Activated CD8-positive, alpha-beta memory T cell treated with anti-CD3 and anti-CD28 coated beads, Interleukin-2, amount 10 ng/mL, durations not matched to agents 7 days and 5 days (primary cell): ENCODE results near the gene SCN1B. TPM values are rescaled to one million over a fixed set of nuclear protein-coding genes. Genes with fewer than 3 reads are reported as not detected.

Experiments
- ATAC-seq: fragments of 150-1000 bp; cut with Tn5 transposase; one replicate; pipeline ENCODE4 v1.10.0; 2021; ENCODE audit warnings: moderate library complexity
- CTCF ChIA-PET: fragments of 350-600 bp; sonication (Branson Sonifier 250); formaldehyde crosslinking; loops from one replicate; lab custom pipeline; 2021; ENCODE audit warnings: antibody characterized with exemption; lab: Charles Lee
- DNase-seq: peaks from one replicate; pipeline ENCODE4 v3.0.0-alpha.2; 2020
- H3K27ac Mint-ChIP-seq: one replicate; pipeline ENCODE4 v1.8.0; 2021; ENCODE audit warnings: mild to moderate bottlenecking, mixed read lengths
- H3K27me3 Mint-ChIP-seq: one replicate; pipeline ENCODE4 v1.8.0; 2021; ENCODE audit warnings: mixed read lengths
- H3K36me3 Mint-ChIP-seq: one replicate; pipeline ENCODE4 v1.8.0; 2021; ENCODE audit warnings: mild to moderate bottlenecking, mixed read lengths
- H3K4me1 Mint-ChIP-seq: one replicate; pipeline ENCODE4 v1.8.0; 2021; ENCODE audit warnings: mixed read lengths
- H3K4me3 Mint-ChIP-seq: one replicate; pipeline ENCODE4 v1.8.0; 2021; ENCODE audit warnings: mild to moderate bottlenecking, moderate library complexity, mixed read lengths
- H3K9me3 Mint-ChIP-seq: one replicate; pipeline ENCODE4 v1.8.0; 2022; ENCODE audit warnings: low read depth, mixed read lengths
- total RNA-seq, 2 experiments: library from RNA; stranded (reverse); gene quantifications; one replicate each; pipeline ENCODE4 v1.2.3, GENCODE V29; 2021

The SCN1B gene
- total RNA-seq, 2 experiments from 2014 or later = 0.26 to 0.37 TPM

DNA sequence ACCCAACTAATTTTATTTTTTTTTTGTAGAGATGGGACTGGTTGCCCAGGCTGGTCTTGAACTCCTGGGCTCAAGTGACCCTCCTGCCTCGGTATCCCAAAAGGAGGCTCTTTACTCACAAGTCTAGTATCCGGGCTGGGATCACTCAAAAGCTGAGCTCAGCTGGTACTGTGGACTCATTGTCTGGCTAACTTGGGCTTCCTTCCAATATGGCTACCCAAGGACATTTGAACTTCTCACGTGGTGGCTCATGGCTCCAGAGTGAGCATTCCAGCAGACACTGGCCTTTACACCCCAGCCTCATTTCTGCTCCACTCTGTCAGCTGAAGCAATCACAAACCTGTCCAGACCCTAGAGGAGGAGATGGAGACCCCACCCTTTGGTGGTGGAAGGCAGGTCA, 40.2 kb downstream of the SCN1B start:
- CTCF ChIA-PET = interaction anchor here (0.9 to 2.3 kb wide), 5 partner anchors 26 to 425 kb away, joined by 3 to 9 read pairs (median 3); partner anchors contain the start of genes FXYD5 and LGI4
- Mint-ChIP-seq H3K27ac (no peak overlapping the region), H3K9me3 (no peaks in the 10 kb centered on the region), H3K4me3 (no peak overlapping the region), H3K27me3 (peaks cover 8% of the 10 kb centered on the region), H3K4me1 (peaks cover 10% of the 10 kb centered on the region), H3K36me3 (no peaks in the 10 kb centered on the region)
- DNase-seq (no peak), ATAC-seq (no peak)

DNA sequence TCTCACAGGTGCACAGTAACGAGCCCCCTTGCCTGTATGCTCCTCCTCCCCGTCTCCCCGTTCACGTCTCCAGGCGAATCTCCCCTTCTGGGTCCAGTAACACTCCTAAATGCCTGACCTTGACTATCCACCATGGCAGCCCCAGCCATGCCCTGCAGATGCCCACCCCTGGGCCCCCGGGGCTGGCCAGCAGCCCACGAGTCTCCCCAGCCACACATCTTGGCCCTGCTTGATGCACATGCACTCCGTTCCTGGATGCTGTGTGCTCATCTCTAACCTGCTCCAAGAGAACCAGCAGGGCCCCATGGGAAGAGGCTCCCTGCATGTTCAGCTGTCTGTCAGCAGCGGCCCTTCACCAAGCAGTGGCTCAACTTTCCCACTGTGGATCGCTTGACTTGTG, 43.2 kb downstream of the SCN1B start:
- no peaks in the 10 kb centered on the region for H3K9me3 Mint-ChIP-seq
- H3K4me3 Mint-ChIP-seq = no peak overlapping the region
- no peak for DNase-seq
- ATAC-seq = no peak
- no peaks in the 10 kb centered on the region for H3K36me3 Mint-ChIP-seq
- peaks cover 2% of the 10 kb centered on the region for H3K4me1 Mint-ChIP-seq
- no peak overlapping the region for H3K27ac Mint-ChIP-seq
- CTCF ChIA-PET = no interaction called here
- peaks cover 11% of the 10 kb centered on the region for H3K27me3 Mint-ChIP-seq

DNA sequence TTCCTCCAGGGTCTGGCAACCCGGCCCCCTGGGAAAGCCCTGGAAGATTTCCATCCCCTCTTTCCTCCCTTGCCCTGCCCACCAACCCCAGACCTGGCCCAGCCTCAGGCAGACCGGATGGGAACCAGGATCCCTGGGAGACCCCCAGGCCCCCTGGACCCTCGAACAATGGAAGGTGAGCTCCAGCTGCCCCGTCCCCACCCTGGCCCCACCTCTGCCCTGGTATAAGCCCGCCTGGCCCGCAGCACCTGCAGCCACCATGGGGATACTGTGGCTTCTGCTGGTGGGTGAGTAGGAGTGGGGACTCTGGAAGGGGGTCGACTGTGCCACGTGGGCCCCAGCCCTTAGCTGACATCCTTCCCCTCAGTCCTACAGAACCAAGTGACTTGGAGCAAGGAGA, 43.7 kb downstream of the SCN1B start:
- ATAC-seq (no peak), DNase-seq (no peak)
- no peak overlapping the region for H3K27ac Mint-ChIP-seq
- H3K4me1 Mint-ChIP-seq = peaks cover 2% of the 10 kb centered on the region
- H3K36me3 Mint-ChIP-seq = no peaks in the 10 kb centered on the region
- H3K27me3 Mint-ChIP-seq = peaks cover 11% of the 10 kb centered on the region
- CTCF ChIA-PET = no interaction called here
- no peaks in the 10 kb centered on the region for H3K9me3 Mint-ChIP-seq
- no peak overlapping the region for H3K4me3 Mint-ChIP-seq

DNA sequence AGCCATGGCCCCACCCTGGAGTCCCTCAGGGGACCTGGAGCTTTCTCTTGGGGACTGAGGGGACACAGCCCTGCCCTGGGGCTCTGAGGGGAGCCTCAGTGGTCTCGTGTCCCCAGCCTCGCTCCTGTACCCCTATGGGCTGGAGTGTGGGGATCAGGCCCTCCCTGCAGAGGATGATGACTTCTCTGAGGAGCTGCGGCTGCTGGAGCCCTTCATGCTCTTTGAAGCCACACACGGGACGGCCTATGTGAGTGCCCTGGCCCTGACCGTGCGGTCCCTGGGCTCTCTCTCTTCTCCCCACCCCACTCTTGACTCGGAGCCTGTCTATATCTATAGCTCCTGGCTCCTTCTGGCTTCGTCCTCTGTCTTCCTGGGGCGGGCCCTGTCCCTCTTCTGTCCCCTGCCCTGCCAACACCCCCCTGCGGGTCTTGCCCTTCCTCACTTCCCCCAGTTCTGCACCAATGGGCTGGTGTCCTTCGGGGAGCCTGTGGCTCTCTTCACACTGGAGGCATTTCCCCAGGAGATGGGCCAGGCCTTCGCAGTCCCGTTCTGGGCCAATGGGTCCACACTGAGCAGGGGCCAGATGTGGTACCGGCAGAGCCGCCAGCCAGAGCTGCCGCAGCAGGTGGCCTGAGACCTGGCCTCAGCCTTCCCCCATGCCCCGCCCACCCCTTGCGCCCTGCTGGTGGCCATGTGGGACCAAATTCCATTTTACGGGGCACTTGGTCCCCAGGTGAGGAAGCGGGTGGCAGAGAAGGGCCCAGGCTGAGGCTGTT, 44.3 kb downstream of the SCN1B start:
- Mint-ChIP-seq H3K36me3 (no peaks in the 10 kb centered on the region), H3K27ac (no peak overlapping the region), H3K4me1 (peaks cover 2% of the 10 kb centered on the region), H3K9me3 (no peaks in the 10 kb centered on the region), H3K27me3 (peaks cover 6% of the 10 kb centered on the region), H3K4me3 (no peak overlapping the region)
- CTCF ChIA-PET = no interaction called here
- ATAC-seq = no peak
- DNase-seq = no peak

DNA sequence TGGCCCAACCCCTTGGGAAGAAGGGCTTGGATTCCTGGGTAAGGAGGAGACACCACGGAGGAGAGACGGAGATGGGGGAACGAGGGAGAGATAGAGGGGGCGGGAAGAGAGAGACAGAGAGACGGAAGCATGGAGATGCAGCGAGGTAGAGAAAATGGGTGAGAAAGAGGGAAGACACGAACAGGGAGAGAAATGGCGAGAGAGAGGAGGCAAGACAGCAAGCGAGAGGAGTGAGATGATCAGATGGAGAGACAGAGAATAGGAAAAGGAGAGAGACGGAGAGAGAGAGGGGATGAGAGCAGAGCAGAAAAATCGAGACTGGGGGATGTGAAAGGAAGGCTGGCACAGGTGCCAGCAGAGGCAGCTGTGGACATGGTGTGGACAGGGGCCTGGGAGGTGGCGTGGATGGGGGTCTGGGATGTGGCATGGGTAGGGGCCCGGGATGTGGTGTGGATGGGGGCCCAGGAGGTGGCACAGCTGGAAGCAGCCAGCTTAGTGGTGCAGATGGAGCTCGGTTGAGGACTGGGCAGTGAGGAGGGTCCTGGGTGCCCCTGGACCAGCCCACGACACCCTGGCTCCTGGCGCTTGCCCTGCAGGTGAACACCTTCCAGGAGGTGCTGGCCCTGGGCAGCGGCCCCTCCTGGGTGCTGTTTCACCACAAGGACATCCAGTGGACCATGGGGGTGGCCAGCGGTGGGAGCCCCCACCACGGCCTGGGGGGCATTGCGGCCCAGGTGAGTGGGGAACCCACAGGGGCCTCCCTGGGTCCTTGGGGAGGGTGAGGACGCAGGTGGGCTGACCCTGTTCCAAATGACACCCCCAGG, 45.1 kb downstream of the SCN1B start:
- Mint-ChIP-seq H3K4me1 (peaks cover 2% of the 10 kb centered on the region), H3K27ac (no peak overlapping the region), H3K4me3 (no peak overlapping the region), H3K9me3 (no peaks in the 10 kb centered on the region), H3K27me3 (peaks cover 6% of the 10 kb centered on the region), H3K36me3 (no peaks in the 10 kb centered on the region)
- no peak for DNase-seq
- ATAC-seq = no peak
- CTCF ChIA-PET = no interaction called here

DNA sequence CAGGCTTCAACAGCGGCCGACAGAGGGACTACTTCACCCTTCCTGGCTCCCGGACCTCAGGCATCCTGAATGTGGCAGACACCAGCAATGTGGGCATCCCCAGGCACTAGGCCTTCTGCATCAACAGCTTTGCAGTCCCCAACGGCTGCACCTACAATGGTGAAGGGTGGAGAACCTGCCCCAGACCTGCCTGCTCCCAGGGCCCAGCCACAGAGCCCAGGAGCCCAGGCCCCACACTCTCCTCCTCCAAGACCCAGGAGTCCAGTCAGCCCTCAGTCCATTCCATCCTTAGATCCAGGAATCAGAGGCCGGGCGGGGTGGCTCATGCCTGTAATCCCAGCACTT, 45.7 kb downstream of the SCN1B start:
- Mint-ChIP-seq H3K4me1 (peaks cover 2% of the 10 kb centered on the region), H3K27ac (no peak overlapping the region), H3K36me3 (no peaks in the 10 kb centered on the region), H3K4me3 (no peak overlapping the region), H3K27me3 (peaks cover 3% of the 10 kb centered on the region), H3K9me3 (no peaks in the 10 kb centered on the region)
- no peak for DNase-seq
- ATAC-seq = no peak
- CTCF ChIA-PET = no interaction called here

DNA sequence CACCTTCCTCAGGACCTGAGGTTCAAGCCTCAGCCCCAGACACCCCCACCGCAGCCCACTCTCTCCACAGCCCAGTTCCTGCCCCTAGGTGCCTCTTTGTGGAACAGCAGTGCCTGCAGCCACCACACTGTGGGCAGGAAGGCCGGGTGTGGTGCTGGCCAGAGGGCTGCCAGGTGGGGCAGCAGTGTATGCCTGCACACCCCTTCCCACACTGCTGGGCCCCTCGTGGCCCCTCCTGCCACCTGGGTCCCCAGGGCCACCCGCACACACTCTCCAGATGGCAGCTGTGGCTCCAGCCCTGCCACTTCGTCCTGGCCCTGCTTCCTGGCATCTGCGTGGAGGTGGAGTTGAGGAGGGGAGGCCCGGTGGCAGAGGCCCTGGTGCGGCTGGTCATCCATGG, 46.4 kb downstream of the SCN1B start:
- H3K27ac Mint-ChIP-seq = no peak overlapping the region
- no peak overlapping the region for H3K4me3 Mint-ChIP-seq
- ATAC-seq = no peak
- no peak for DNase-seq
- H3K27me3 Mint-ChIP-seq = peaks cover 3% of the 10 kb centered on the region
- H3K9me3 Mint-ChIP-seq = no peaks in the 10 kb centered on the region
- CTCF ChIA-PET = no interaction called here
- no peaks in the 10 kb centered on the region for H3K36me3 Mint-ChIP-seq
- peaks cover 2% of the 10 kb centered on the region for H3K4me1 Mint-ChIP-seq

DNA sequence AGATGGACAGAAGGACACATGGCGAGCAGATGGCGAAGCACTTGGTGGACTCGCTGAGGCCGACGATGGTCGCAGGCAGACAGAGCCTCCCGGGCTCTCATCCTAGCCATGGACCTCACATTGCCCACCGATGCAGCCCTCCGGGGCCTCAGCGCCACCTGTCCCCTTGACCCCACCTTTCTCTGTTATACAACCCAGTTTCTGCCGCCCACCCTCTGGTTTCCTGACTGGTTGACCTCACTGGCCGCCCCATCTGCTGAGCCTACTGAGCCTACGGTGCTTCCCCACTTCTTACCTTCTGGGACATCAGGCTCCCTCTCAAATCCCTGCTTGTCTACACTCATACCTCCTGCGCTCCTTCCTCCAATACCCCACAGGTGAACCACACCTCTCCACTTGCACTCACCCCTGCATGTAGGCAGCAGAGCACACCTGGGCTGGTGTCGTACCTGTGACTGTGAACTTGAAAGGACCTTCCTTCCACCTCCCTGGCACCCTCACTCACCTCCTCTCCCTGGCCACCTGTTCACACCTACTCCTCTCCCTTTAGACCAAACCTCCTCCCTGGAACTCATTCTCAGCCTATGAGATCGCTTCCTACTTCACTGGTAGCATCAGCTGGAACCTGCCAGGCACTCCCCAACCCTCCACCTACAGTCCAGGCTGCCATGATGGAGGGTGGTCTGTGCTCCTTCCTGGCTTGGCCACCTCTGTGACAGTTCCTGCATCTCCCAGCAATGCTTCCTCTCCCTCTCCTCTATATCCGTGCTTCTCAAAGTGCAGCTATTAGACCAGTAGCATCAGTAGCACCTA, 47.3 kb downstream of the SCN1B start:
- Mint-ChIP-seq H3K9me3 (no peaks in the 10 kb centered on the region), H3K4me3 (no peak overlapping the region), H3K27ac (no peak overlapping the region), H3K4me1 (peaks cover 2% of the 10 kb centered on the region), H3K27me3 (peaks cover 3% of the 10 kb centered on the region), H3K36me3 (no peaks in the 10 kb centered on the region)
- DNase-seq (no peak), ATAC-seq (no peak)
- CTCF ChIA-PET = no interaction called here

DNA sequence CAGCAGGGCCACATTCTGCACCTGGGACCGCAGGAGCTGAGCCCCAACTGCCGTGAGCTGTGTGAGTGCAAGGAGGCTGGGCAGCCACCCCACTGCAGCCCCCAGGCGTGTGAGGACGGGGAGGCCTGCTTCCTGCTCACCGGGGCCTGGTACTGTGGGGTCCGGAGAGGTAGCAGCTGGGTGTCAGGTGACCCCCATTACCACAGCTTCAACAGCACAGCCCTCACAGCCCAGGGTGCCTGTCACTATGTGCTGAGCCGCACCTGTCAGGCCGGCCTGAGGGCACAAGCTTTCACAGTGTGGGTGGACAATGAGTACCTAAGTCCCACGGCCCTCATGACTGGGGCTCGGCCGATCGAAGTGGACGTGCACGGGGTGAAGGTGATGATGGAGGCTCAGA, 49.6 kb downstream of the SCN1B start:
- Mint-ChIP-seq H3K4me3 (no peak overlapping the region), H3K36me3 (no peaks in the 10 kb centered on the region), H3K27ac (no peak overlapping the region), H3K9me3 (no peaks in the 10 kb centered on the region), H3K4me1 (peaks cover 2% of the 10 kb centered on the region), H3K27me3 (peaks cover 3% of the 10 kb centered on the region)
- DNase-seq (no peak), ATAC-seq (no peak)
- CTCF ChIA-PET = interaction anchor here (1.4 kb wide), 1 partner anchor 35 kb away, joined by 3 read pairs; no protein-coding TSS in a partner anchor

DNA sequence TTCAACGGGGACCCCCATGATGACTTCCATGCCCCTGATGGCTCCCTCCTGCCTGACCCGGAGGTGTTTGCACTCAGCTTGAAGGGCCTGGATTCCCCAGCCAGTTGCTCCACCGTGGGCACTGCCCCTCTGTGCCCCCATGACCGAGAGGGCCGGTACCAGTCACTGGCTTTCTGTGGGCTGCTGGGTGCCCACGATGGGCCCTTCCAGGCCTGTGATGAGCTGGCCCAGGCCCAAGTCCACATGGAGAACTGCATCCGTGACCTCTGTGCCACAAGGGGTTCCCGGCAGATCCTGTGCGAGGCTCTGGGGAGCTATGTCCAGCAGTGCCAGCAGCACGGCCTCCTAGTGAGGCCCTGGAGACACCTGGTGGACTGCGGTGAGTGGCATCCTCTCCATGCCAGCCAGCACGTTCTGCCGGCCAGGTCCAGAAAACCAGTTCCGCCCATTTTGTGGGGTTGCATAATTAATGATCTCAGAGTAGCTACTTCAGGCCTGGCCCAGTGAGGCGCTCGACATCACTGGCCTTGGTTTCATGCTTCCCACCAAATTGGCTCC, 50.4 kb downstream of the SCN1B start:
- Mint-ChIP-seq H3K27ac (no peak overlapping the region), H3K27me3 (peaks cover 3% of the 10 kb centered on the region), H3K4me3 (no peak overlapping the region), H3K9me3 (no peaks in the 10 kb centered on the region), H3K4me1 (no peaks in the 10 kb centered on the region), H3K36me3 (no peaks in the 10 kb centered on the region)
- ATAC-seq (no peak), DNase-seq (no peak)
- CTCF ChIA-PET = interaction anchor here (1.4 kb wide), 1 partner anchor 36 kb away, joined by 3 read pairs; no protein-coding TSS in a partner anchor

DNA sequence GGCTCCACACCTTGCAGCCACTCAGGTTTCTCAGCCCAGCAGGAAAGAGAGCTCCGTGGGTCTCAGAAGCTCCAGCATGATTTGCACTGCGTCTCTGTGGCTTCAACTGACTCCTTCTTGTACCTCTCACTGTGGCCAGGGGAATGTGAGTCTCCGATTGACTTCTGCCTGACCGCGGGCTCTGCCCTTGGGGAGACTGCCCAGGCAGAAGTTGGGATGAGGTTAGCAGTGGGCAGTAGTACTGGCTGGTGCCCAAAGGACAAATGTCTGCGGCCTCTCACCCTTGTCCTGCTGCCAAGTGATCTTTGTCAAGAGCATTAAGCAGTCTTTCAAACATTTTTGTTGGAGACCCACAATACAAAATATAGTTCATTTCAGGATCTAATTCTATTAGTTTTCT, 50.9 kb downstream of the SCN1B start:
- no peak for ATAC-seq

DNA sequence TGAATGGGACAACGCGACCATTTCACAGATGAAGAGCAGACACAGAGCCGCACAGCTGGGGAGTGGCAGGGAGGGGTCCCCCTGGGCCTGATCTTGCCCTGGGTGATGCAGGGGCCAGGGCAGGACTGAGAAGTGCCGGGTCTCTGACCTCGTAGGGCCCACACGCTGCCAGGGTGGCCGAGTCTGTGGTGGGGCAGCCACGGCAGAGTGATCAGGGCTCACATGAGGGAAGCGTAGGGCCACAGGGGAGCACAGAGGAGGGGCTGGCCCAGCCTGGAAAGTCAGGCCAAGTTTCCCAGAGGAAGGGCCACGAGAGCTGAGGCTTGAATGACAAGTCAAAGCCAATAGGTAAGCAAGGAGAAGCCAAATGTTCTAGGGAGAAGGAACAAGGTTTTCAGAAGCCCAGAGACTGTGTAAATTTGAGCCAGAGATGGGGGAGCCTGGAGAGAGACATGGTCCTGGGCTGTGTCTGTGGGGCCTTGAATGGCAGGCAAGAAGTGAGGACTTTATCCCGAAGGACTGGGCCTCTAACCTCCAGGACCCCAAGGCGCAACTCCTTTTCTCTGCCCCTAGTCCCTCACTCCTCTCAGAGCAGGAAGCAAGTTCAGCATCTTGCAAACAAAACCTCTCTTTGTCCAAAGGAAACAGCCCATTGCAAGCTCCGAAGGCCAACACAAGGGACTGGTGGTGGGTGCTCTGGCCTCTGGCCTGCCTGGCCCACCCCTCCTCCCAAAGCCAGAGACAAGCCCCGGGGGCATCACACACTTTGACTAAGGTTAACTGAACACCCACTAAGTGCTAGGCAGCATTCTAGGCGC, 53.6 kb downstream of the SCN1B start:
- Mint-ChIP-seq H3K9me3 (no peaks in the 10 kb centered on the region), H3K4me1 (peaks cover 3% of the 10 kb centered on the region), H3K27ac (no peak overlapping the region), H3K27me3 (no peaks in the 10 kb centered on the region), H3K4me3 (no peak overlapping the region), H3K36me3 (no peaks in the 10 kb centered on the region)
- DNase-seq = no peak
- CTCF ChIA-PET = interaction anchor here (1.8 kb wide), 1 partner anchor 18 kb away, joined by 3 read pairs; no protein-coding TSS in a partner anchor
- ATAC-seq = no peak

More for the DNA sequence above, 50.9 kb downstream of the SCN1B start:
- peaks cover 2% of the 10 kb centered on the region for H3K4me1 Mint-ChIP-seq
- no peaks in the 10 kb centered on the region for H3K9me3 Mint-ChIP-seq
- DNase-seq = no peak
- no peaks in the 10 kb centered on the region for H3K36me3 Mint-ChIP-seq
- CTCF ChIA-PET = interaction anchor here (1.4 kb wide), 1 partner anchor 37 kb away, joined by 3 read pairs; no protein-coding TSS in a partner anchor
- H3K27me3 Mint-ChIP-seq = peaks cover 3% of the 10 kb centered on the region
- H3K27ac Mint-ChIP-seq = no peak overlapping the region
- H3K4me3 Mint-ChIP-seq = no peak overlapping the region
